Measurements from ENCODE around the gene KCNQ1.

Gene KCNQ1

GRCh38 chr11:2802389-2803185 is 357.8 kb downstream of the KCNQ1 start:
- TF ChIP-seq CTCF (IDR thresholded peaks at IDR 0.05; ENCODE audit: insufficient read depth, low read depth, low read length, missing control alignments): no peak
- no peak overlapping the region for H3K4me3 ChIP-seq (ENCODE audit: low read depth, low read length)
- no peak for DNase-seq (ENCODE audit: low read depth)

GRCh38 chr11:2803186-2804091 is 358.6 kb downstream of the KCNQ1 start:
- no peak for TF ChIP-seq CTCF (IDR thresholded peaks at IDR 0.05; ENCODE audit: insufficient read depth, low read depth, low read length, missing control alignments)
- no peak overlapping the region for H3K4me3 ChIP-seq (ENCODE audit: low read depth, low read length)
- no peak for DNase-seq (ENCODE audit: low read depth)

GRCh38 chr11:2804189-2804588 is 359.4 kb downstream of the KCNQ1 start:
- TF ChIP-seq CTCF (IDR thresholded peaks at IDR 0.05; ENCODE audit: insufficient read depth, low read depth, low read length, missing control alignments): no peak
- no peak for DNase-seq (ENCODE audit: low read depth)
- no peak overlapping the region for H3K4me3 ChIP-seq (ENCODE audit: low read depth, low read length)

- DNase-seq (ENCODE audit: low read depth): no peak
- H3K4me3 ChIP-seq (ENCODE audit: low read depth, low read length): no peak overlapping the region
- TF ChIP-seq CTCF (IDR thresholded peaks at IDR 0.05; ENCODE audit: insufficient read depth, low read depth, low read length, missing control alignments): no peak
These were observed 360.0 kb downstream of the KCNQ1 start for GRCh38 chr11:2804701-2805387.

GRCh38 chr11:2805388-2806056 is 360.7 kb downstream of the KCNQ1 start:
- DNase-seq (ENCODE audit: low read depth): no peak
- no peak for TF ChIP-seq CTCF (IDR thresholded peaks at IDR 0.05; ENCODE audit: insufficient read depth, low read depth, low read length, missing control alignments)
- H3K4me3 ChIP-seq (ENCODE audit: low read depth, low read length): no peak overlapping the region

GRCh38 chr11:2806351-2807024 is 361.7 kb downstream of the KCNQ1 start:
- no peak for DNase-seq (ENCODE audit: low read depth)
- H3K4me3 ChIP-seq (ENCODE audit: low read depth, low read length): no peak overlapping the region
- TF ChIP-seq CTCF (IDR thresholded peaks at IDR 0.05; ENCODE audit: insufficient read depth, low read depth, low read length, missing control alignments): no peak
